ENCODE results near the gene GMPPA.

GMPPA gene

DNA sequence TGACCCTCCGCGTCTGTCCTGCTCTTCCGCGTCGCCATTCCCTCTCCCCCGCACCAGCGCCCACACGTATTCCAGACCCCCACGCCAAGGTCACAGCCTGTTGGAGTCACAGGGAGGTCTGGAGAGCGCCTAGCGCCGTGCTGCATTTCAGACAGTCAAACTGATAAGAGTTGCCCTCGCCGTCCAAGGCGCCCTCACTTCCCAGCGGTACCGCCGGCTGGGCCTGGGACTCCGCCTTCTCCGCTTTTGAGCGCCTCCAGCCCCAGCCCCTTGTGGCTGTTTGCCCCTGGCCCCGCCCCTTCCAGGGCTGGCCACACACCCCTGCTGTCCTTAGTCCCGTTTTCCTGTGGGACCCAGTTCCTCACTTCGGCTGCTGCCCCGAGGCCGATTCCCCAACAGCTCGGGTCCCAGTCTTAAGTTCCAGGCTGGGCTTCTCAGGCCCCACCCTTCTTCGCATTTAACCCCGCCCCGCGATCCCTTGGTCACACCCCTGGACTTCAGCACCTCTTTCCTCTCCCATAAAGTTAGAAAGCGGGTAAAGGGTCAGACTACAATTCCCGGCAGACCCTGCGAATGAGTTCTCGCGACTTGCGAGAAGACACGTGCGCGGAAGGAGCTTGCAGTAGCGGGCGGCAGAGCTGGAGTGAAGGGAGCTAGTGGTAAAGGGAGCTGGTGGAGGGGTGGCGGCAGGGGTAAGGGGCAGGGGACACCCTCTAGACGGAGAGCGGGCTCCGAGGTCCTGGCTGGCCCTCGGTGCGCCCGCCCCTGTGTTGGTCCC lies at the start of gene GMPPA:
Gene GMPPA, plus strand, starts transcription at position 612 of the 778 bp plus-strand sequence. CDS start 1,085 bp downstream, outside the sequence.
- DNase-seq (ENCODE audit: low spot score) = peak; percentile 97

DNA sequence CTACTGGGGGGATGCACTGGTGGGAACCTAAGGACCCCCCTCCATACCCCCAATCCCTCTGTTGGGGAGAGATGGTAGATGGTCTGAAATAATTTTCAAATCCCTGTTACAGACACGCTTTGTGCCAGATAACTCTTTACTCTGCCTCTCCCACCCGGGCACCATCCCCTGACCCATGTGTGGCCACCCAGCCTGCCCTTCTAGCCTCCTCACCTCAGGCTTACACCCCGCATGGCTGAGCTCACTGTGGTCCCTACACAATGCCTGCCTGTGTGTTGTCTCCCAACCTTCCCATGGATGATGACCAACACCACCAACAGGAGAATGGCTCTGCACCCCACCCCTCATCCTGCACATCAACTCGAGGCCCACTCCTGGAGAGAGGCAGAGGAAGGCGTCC lies 49.1 kb upstream of the GMPPA start:
- no peak for DNase-seq (ENCODE audit: low spot score)

DNA sequence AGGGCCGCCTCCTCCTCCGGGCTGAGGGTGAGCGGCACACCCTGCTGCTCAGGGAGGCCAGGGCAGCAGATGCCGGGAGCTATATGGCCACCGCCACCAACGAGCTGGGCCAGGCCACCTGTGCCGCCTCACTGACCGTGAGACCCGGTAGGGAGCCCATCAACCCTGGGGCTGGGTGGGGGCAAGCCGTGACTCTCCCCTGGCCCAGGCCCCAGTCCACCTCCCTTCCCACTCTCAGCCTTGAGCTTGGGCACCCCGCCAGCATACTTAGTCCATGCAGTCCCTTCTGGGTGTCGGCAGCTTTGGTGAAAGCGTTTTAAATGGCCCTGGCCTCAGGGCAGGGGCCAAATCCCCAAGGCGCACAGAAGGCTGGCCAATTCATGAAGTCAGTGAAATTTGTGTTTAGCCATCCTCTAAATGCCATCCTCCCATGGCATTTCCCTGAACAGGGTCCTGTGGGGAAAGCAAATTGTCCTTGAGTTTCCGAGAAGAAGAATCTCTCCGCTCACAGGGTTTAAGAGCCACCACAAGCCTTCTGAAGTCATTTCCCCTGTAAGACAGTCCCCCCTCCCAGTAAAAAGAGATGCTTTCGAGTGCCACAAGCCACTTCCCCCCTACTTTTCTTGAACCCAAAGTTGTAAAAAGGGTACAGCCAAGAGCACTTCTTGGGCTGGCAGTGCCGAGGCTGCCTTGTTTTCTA lies 46.9 kb upstream of the GMPPA start:
- DNase-seq (ENCODE audit: low spot score) = peak; percentile 54

DNA sequence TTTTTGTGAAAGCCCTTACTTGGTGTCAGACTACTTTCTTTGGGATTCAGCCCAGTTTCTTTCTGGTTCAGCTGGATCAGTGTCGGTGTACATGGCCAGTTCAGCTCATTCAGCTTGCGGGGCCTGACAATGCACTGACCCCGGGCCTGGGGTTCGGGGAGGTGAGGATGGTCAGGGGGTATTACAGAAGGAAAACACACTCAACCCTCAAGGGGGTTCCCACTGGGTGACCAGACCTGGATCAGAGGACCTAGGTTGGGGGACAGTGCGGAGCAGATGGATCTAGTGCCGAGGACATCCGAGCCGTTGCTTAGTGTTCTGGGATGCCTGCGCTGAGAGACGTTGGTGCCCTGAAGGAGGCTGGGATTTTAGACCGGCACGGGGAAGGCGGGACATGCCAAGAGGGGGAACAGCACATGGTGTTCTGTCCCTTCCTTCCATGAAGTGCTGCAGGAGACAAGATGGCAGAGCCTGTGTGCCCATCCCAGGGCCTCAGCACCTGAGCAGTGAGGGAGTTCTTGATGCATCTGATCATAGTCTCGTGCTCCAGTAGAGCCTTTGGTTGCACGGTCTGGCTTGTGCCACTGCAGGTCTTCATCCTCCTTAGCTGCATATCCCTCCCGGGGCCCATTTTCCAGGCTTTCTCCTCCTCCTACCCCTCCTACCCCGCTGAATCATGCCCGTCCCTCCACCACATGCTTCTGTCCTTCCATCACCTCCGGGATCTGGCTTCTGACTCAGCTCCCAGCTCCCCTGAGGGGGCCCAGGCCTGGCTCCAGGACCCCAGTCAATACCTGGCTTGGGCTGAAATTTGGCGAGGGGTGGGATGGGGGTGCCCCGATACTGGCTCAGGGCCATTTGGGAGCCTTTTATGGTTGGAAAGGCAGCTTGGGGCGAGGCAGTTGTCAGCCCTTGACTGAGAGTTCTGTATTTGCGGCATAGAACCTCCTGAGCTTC lies 46.1 kb upstream of the GMPPA start:
- DNase-seq (ENCODE audit: low spot score) = peak; percentile 49

DNA sequence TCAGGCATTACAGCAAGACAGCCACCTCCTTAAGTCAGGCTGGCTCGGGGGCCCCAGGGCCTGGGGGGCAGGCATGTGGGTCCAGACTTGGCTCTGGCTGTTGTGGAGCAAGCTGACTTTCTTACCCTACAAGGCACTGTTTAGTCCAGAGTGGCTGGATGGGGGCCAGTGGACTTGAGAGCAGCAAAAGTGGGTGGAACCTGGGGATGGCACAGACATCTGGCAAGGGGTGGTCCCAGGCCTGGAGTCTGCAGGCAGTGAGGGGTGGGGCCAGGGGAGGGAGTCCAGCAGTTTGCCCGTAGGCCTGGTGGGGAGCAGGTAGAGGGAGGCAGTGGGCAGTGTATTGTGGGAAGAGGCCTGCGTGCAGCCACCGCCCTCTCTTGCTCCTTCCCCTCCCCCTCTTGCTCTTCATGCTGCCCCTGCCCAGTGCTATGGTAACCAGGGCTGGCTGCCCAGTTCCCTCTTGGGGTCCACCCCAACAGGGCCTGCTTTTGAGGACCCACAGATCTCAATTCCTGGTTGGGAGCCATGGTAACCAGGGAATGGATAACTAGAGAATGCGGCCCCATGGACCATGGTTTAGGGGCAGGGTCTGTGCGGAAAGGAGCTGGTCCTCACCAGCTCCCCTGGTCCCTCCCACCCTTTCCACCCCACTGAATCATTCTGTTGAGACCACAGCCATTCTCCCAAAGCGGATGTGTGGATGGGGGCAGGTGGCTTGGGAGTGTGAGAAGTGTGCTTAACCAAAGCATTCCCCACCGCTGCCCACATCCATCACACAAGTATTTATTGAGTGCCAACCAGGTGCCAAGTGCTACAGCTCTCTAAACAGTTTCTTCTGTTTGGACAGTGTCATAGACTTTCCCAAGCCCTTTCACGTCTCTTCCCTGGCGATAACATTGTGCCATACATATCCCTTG lies 44.8 kb upstream of the GMPPA start:
- DNase-seq (ENCODE audit: low spot score) = peak; percentile 23

DNA sequence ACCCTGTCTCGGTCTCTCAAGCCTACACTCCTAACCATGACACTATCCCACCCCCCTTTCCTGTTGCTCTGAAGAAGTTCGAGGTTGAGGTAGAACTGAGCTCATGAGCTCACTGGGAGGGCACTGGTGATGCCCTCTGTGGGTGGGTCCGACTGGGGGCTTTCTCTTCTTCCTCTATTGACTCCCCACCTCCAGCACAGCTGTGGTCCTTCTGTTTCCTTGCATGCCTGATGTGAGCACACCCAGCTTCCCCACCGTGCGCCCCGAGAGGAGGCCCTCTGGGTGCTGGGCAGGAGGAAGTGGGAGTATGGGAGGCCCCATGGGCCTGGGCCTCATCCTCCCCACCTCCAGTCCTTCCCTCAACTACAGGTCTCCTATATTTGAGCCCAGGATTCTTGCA lies 43.1 kb upstream of the GMPPA start:
- no peak for DNase-seq (ENCODE audit: low spot score)

DNA sequence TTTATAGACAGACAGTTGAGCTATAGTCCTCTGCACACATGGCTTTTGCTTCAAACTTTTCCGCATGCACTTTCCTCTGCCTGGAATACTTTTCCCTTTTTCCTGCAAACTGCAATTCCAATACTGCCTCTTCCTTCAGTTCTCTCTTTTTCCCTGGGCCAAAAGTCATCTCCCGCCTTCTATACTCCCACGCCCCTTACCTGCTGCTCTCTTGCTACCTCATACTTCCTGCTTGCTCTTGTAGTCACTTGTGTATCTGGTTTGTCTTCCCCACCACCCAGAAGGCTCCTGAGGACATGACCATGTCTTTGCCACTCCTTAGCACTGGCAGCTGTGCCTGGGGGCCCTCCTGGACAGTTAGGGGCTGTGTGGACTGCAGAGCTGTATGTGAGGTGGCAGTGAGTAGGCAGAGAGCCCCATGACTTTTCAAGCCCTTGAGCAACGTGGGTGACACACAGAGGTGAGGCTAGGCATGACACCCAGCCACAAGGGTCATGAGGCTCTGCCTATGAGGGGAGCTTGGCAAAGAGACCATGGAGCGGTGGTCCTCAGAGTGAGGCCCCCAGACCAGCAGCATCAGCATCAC lies 40.8 kb upstream of the GMPPA start:
- DNase-seq (ENCODE audit: low spot score) = no peak

DNA sequence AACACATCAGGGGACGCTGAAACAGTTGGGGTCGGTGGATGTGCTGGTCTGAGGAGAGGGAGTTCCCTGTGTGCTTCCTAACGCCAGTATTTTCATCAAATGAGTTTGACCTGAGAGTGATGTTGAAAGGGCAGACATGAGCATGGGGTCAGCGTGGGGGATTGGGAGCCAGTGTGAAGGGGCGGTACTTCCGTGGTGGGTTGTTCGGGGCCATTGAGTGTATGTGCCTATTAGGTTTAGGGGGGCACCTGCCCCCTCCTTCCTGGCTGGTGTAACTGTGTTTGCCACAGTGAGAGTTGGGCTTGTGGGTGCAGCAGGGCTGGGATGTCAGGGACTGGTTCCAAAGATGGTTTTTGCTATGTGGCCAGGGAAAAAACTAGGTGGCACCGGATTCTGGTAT lies 39.7 kb upstream of the GMPPA start:
- no peak for DNase-seq (ENCODE audit: low spot score)

DNA sequence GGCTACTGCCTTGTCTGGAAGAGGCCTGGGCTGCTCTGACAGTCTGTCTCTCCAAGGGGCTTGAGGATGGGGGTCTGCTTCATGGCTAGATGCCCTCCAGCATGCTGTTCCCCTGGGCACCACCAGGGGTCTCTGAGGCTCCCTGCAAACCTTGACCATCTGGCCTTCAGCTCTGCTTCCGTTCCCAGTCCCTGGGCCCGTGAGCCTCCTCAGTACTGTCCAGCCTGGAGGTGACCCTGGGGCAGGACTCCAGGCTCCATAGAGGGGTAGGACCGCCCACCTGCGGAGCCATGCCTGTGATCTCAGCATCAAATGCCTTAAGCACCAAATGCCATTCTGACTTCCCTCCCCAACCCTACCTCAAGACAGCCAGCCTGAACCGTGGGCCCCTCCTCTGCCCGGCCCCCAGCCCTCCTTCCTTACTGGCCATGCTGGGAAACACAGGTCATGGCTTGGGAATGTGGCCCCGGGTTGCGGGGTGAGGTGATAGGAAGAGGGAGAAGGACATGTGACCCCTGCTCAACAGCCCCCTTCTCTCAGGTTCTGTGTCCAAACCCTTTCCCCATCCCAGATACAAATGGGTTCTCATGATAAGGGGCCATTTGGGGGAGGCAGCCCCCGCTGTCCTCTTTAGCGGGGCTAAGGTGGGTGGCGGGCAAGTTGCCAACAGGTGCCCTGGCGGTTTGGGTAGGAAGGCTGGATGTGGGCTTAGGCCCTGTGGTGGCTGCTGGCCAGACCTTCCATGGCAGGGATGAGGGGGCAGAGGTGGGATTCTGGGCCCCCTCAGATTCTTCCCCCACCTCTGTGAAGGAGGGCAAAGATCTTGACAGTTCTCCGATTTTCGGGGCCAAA lies 39.0 kb upstream of the GMPPA start:
- no peak for DNase-seq (ENCODE audit: low spot score)

DNA sequence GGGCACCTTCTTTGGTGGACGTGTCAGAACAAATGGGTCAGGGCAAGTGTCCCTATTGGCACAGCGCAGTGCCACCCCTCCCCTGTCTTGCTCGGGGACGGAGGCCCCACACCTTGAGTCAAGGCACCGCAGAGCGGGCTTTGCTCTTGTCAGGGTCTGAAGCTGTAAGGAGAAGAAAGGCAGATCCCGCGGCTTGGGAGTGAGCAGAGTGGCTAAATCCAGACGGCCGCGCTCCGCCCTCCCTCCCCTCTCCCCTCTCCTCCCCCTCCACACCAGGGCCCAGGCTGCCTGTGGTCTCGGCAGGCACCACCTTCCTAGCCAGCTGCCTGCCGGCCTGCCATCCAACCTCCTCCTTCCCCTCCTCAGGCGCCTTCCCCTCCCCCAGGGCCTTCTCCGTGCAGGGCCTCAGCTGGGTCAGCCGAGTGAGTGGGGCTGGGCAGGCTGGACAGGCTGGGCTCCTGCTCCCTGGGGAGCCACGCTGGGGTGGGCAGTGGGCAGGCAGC lies 38.2 kb upstream of the GMPPA start:
- peak; percentile 22 for DNase-seq (ENCODE audit: low spot score)

DNA sequence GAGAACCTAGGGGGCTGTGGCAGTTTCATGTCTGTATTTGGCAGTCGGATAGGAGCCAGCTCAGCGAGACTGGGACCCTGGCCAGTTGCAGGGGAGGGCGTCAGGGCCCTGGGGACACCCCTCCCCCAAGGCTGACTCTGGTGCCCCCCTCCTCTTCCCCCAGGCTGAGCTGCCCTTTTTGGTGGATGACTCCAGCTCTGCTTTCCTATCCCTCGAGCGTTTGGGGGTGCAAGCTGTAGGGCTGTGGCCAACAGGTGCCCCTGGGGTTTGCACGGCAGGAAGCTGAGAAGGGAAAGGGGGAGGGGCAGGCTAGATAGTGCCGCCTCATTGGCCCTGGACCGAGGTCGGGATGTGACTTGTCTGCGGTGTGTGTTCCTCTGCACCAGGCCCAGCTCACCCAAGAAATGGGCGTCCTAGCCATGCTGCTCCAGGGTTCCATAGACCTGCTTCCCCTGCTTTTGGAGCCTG lies 37.6 kb upstream of the GMPPA start:
- DNase-seq (ENCODE audit: low spot score) = no peak

DNA sequence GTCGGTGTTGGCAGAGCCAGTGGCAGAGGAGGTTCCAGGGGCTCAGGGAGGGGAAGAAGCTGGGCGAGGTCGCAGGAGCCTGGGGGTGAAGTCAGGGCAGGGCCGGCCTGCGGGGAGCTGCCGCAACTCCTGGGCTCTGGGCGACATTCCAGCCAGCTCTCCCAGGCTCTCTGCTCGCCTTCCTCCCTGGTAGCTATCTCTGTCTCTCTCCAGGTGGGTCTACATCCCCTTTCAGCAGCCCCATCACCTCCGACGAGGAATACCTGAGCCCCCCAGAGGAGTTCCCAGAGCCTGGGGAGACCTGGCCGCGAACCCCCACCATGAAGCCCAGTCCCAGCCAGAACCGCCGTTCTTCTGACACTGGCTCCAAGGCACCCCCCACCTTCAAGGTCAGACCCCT lies 37.0 kb upstream of the GMPPA start:
- no peak for DNase-seq (ENCODE audit: low spot score)

DNA sequence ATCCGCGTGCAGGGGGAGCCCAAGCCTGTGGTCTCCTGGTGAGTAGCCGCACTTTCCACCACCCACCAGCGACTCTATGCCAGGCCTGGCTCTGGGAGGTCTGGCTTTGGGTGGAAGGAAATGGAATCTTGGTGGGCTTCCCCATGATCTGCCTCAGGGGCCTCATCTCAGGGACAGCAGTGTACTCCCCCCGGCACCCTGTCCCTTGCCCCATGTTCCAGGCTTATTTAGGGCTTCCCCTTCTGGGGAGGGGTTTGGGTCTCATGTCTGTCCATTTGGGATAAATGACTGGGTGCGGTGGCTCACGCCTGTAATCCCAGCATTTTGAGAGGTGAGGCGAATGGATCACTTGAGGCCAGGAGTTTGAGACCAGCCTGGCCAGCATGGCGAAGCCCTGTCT lies 36.3 kb upstream of the GMPPA start:
- DNase-seq (ENCODE audit: low spot score) = no peak

DNA sequence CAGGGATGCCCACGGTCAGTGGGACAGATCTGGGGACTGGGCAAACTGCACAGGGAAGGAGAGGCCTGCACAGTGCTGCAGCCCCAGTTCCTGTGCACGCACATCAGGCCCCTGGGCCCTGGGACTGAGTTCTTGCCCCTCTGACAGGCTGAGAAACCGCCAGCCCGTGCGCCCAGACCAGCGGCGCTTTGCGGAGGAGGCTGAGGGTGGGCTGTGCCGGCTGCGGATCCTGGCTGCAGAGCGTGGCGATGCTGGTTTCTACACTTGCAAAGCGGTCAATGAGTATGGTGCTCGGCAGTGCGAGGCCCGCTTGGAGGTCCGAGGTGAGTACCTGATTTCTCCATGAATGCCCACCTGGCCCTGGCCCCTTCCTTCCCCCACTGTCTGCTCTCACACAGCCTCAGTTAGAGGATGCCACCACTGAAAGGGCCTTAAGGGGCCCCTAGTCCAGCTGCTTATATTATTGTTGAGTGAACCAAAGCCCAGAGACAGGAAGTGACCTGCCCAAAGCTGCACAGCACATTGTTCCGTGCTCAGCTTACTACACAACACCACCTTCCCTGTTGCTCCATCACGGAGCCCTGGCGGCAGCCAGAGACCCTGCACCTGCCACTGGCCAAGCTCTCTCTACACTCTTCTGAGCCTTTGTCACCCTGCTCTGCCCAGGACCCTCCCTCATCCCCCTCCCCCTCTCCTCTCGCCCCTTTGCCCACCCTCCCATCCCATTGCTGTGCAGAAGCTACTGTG lies 34.2 kb upstream of the GMPPA start:
- DNase-seq (ENCODE audit: low spot score) = no peak

DNA sequence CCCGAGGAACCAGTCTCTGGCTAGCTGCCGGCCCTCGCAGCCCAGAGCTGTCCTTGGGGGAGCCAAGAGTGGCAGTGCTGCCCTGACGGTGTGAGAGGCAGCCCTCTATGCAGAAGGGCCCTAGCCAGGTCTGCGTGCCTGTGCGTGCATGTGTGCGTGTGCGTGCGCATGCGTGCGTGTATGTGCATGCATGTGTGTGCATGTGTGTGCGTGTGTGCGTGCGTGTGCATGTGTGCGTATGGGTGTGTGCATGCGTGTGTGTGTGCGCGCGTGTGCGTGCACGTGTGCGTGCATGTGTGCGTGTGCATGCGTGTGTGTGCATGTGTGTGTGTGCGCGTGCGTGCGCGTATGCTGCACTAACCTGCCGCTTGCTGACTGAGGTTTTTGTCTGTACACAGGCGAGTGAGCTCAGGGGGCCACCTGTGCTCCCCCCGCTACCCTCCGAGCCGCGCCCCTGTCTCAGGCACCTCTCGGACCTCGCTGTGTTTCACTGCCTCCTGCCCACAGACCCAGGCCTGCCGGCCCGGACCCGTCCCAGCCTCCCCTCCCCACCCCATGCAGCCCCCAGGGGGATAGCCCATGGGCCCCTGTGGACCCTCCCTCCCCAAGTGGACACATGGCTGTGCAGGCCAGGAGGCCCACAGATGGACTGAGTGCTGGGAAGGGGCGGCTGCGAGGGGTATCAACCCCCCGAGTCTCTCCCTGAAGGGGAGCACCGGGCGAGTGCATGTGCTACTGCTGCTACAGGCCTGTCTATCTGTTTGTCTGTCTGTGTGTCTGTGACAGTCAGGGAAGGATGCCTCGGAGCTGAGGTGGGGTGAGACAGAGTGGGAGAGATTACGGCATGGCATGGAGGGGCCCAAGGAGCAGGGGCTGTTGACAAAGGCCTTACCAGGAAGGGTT lies 32.8 kb upstream of the GMPPA start:
- no peak for DNase-seq (ENCODE audit: low spot score)

DNA sequence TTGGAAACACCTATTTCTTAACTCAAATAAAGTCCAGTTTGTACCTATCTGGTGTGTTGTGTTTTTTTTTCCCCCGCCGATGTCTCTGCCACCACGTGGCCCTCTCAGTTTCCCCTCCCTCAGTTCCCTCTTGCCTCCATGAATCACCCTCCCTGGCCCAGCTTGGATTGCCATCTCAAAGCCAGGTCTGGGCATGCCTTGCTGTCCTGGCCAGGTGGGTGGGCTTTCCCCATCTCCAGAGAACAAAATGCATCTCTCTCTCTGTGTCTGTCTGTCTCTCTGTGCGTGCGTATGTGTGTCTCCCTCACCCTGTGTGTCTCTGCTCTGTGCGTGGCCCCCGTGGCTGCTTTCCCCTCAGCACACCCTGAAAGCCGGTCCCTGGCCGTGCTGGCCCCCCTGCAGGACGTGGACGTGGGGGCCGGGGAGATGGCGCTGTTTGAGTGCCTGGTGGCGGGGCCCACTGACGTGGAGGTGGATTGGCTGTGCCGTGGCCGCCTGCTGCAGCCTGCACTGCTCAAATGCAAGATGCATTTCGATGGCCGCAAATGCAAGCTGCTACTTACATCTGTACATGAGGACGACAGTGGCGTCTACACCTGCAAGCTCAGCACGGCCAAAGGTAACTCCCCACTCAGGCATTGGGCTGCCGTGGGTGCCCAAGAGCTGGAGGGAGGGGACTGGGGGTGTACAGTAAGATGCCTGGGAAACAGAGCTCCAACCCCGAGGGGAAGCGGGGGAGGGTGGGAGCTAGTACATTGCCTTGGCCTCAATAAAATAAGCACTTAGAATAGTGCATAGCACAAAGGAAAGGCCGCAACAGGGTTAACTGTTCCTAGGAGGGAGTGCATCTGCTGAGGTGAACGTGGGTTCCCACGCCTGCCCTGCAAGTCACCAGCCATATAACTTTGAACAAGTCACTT lies 31.6 kb upstream of the GMPPA start:
- DNase-seq (ENCODE audit: low spot score) = no peak

DNA sequence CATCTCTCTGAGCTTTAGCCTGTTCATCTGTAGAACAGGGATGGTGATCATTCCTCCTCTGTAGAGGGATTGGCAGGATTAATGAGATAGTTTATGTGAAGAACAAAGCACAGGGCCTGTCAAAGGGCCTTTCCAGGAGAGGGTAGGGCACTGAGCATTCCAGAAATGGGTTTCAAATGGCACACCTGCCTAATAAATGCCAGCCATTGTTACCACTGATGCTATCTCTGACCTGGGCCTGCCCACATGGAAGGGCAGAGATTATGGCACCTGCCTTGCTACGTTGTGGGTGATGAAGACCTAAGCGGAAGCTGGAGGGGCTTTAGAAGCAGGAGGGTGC lies 31.0 kb upstream of the GMPPA start:
- DNase-seq (ENCODE audit: low spot score) = no peak
